OCI-LY7 (cell line): Measurements from ENCODE around the gene EEF2K. TPM values are rescaled to one million over a fixed set of nuclear protein-coding genes. Genes with fewer than 3 reads are reported as not detected.

Experiments
- BruUV-seq: library from RNA; stranded (reverse); fragments of 400-500 nt; replicated peaks from 2 replicates; lab custom pipeline; 2021; lab: Mats Ljungman, UMichigan
- CTCF ChIA-PET: fragments of 300-600 bp; sonication (Branson Sonifier 250); formaldehyde crosslinking; loops from one replicate; lab custom pipeline; 2022; ENCODE audit warnings: antibody characterized with exemption; ENCODE audit not compliant: unreplicated experiment; lab: Charles Lee
- POLR2A ChIA-PET: fragments of 300-600 bp; sonication (Branson Sonifier 250); formaldehyde crosslinking; loops from one replicate; lab custom pipeline; 2022; ENCODE audit warnings: antibody characterized with exemption; lab: Charles Lee
- DNase-seq: peaks from one replicate; pipeline ENCODE4 v3.0.0-alpha.2; 2015; ENCODE audit warnings: low spot score
- H2AFZ ChIP-seq: fragments of 200-600 bp; sonication (generic), shearing (Covaris generic); 2 replicates; pipeline ENCODE4 v1.6.1; 2014; ENCODE audit warnings: mild to moderate bottlenecking, antibody characterized with exemption, low read length, moderate library complexity
- H3K27ac ChIP-seq: fragments of 200-600 bp; sonication (generic); 2 replicates; pipeline ENCODE4 v1.5.1; 2014; ENCODE audit warnings: mixed run types, low read depth, mild to moderate bottlenecking, moderate library complexity, low read length, inconsistent platforms; ENCODE audit not compliant: poor library complexity, severe bottlenecking
- H3K36me3 ChIP-seq: fragments of 200-600 bp; sonication (generic); 2 replicates; pipeline ENCODE4 v1.6.1; 2014; ENCODE audit warnings: mild to moderate bottlenecking, antibody characterized with exemption, low read length, moderate library complexity, mixed read lengths; ENCODE audit not compliant: insufficient read depth
- H3K4me1 ChIP-seq: fragments of 200-600 bp; sonication (generic); 2 replicates; pipeline ENCODE4 v1.5.1; 2014; ENCODE audit warnings: mild to moderate bottlenecking, low read length; ENCODE audit not compliant: insufficient read depth, poor library complexity, severe bottlenecking
- H3K4me2 ChIP-seq: fragments of 200-600 bp; sonication (generic); 2 replicates; pipeline ENCODE4 v1.6.1; 2014; ENCODE audit warnings: mild to moderate bottlenecking, low read length
- H3K4me3 ChIP-seq: fragments of 200-600 bp; sonication (generic); 2 replicates; pipeline ENCODE4 v1.5.1; 2014; ENCODE audit warnings: mild to moderate bottlenecking, low read depth, low read length; ENCODE audit not compliant: poor library complexity, severe bottlenecking
- H3K79me2 ChIP-seq: fragments of 200-600 bp; sonication (generic); 2 replicates; pipeline ENCODE4 v1.6.1; 2016; ENCODE audit warnings: low read depth, mild to moderate bottlenecking, low read length, moderate library complexity, mixed read lengths; ENCODE audit not compliant: insufficient read depth
- H3K9me2 ChIP-seq: fragments of 200-600 bp; sonication (generic); 2 replicates; pipeline ENCODE4 v1.6.1; 2016; ENCODE audit warnings: mild to moderate bottlenecking, low read length, mixed read lengths; ENCODE audit not compliant: insufficient read depth
- H3K9me3 ChIP-seq: fragments of 200-600 bp; sonication (generic); 2 replicates; pipeline ENCODE4 v1.6.1; 2014; ENCODE audit warnings: mild to moderate bottlenecking, mixed run types, low read length, mixed read lengths
- H4K20me1 ChIP-seq: fragments of 200-600 bp; sonication (generic); 2 replicates; pipeline ENCODE4 v1.6.1; 2014; ENCODE audit warnings: mild to moderate bottlenecking, antibody characterized with exemption, low read length, moderate library complexity, mixed read lengths; ENCODE audit not compliant: insufficient read depth
- EZH2phosphoT487 ChIP-seq: fragments of 200-600 bp; sonication (generic); IDR thresholded peaks from 2 replicates; pipeline ENCODE4 v1.6.1; 2018; ENCODE audit warnings: low read depth, borderline replicate concordance, mild to moderate bottlenecking, mixed run types, antibody characterized with exemption, low read length, moderate library complexity, mixed read lengths
- intact Hi-C: fragments of 100-400 bp; cut with micrococcal nuclease; formaldehyde crosslinking; loops from one replicate; pipeline ENCODE4 v1.10.0; 2022; ENCODE audit not compliant: unreplicated experiment
- total RNA-seq, 2 experiments: library from RNA; depleted of rRNA in 1 of 2; stranded (reverse); fragments of >200 nt in 1 of 2; shearing (Covaris generic) in 1 of 2; gene quantifications; 2 replicates each; pipeline ENCODE4 v1.2.3, GENCODE V29; 2014 to 2022
- TF ChIP-seq, protein P1 (sequence below): fragments of 200-600 bp; sonication (generic); conservative IDR thresholded peaks from 2 replicates; pipeline ENCODE4 v1.5.1; 2014; ENCODE audit warnings: mild to moderate bottlenecking, antibody characterized with exemption, low read length, moderate library complexity, mixed read lengths

The EEF2K gene
- total RNA-seq, 2 experiments from 2014 or later: 23.8 to 42.3 TPM

DNA sequence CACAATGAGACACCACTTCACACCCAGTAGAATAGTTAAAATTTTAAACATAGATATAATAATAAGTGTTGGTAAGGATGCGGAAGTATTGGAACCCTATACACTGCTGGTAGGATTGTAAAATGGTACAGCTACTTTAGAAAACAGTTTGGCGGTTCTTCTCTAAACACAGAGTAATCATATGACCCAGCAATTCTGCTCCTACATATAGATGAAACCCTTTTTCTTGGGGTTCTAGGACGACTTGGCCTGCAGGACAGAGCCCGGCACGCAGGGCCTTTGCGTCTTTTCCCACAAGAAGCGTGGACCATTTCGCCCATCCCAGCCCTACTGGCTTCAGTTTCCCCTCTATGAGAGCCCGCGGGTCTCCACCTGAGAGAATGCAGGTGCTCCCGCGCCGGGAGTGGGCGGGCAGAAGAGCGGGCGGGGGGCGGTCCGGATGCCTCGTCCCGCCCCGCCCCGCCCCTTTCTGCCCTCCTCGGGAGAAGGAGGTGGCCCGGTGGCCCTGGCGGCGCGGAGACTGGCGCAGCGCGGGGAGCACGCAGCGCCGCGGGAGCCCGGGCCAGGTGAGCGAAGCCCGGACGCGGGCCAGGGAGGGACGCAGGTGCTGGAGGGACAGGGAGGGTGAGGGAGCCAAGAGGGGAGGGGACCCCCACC lies 44.0 kb upstream of the EEF2K start, which contains the start of gene SDR42E2:
TSS of gene SDR42E2 (plus strand) at position 508 of the 657 bp plus-strand sequence. CDS start 3,077 bp downstream, outside the sequence.
- H3K79me2 ChIP-seq: no peaks in the 10 kb centered on the region
- no TSS peak for BruUV-seq
- CTCF ChIA-PET: no interaction called here
- no peaks in the 10 kb centered on the region for H3K9me3 ChIP-seq
- H3K4me2 ChIP-seq: no peak within 1 kb of the TSS
- intact Hi-C loops: no loop called here
- no peak within 1 kb of the TSS for H3K27ac ChIP-seq
- H3K4me1 ChIP-seq: no peaks in the 10 kb centered on the region
- H2AFZ ChIP-seq: no peak within 1 kb of the TSS
- POLR2A ChIA-PET: no interaction called here
- TF ChIP-seq, protein P1, sequence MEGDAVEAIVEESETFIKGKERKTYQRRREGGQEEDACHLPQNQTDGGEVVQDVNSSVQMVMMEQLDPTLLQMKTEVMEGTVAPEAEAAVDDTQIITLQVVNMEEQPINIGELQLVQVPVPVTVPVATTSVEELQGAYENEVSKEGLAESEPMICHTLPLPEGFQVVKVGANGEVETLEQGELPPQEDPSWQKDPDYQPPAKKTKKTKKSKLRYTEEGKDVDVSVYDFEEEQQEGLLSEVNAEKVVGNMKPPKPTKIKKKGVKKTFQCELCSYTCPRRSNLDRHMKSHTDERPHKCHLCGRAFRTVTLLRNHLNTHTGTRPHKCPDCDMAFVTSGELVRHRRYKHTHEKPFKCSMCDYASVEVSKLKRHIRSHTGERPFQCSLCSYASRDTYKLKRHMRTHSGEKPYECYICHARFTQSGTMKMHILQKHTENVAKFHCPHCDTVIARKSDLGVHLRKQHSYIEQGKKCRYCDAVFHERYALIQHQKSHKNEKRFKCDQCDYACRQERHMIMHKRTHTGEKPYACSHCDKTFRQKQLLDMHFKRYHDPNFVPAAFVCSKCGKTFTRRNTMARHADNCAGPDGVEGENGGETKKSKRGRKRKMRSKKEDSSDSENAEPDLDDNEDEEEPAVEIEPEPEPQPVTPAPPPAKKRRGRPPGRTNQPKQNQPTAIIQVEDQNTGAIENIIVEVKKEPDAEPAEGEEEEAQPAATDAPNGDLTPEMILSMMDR: no peak
- no peak for TF ChIP-seq EZH2phosphoT487
- DNase-seq: no peak
- H4K20me1 ChIP-seq: no peaks in the 10 kb centered on the region
- no peak within 1 kb of the TSS for H3K4me3 ChIP-seq
- no peaks in the 10 kb centered on the region for H3K36me3 ChIP-seq
- H3K9me2 ChIP-seq: no peaks in the 10 kb centered on the region

GRCh38 chr16:22162656-22163009 lies 43.4 kb upstream of the EEF2K start:
- POLR2A ChIA-PET: interaction anchor here (0.6 kb wide), 1 partner anchor 8 kb away, joined by 7 read pairs; no protein-coding TSS in a partner anchor

More at GRCh38 chr16:22162656-22163009, 43.4 kb upstream of the EEF2K start:
- Histone ChIP-seq H3K4me3 (no peak overlapping the region), H3K36me3 (no peaks in the 10 kb centered on the region), H3K27ac (no peak overlapping the region), H3K4me2 (no peak overlapping the region), H3K9me2 (no peaks in the 10 kb centered on the region), H2AFZ (no peak overlapping the region), H3K9me3 (0 out of 2 replicates have a peak, but pooled peaks cover 2% of the 10 kb centered on the region), H4K20me1 (no peaks in the 10 kb centered on the region), H3K4me1 (no peaks in the 10 kb centered on the region), H3K79me2 (no peaks in the 10 kb centered on the region)
- TF ChIP-seq, protein P1: no peak
- TF ChIP-seq EZH2phosphoT487: no peak
- CTCF ChIA-PET: no interaction called here
- no TSS peak for BruUV-seq
- no peak for DNase-seq
- intact Hi-C loops: no loop called here
